Neutrophil (primary cell): ENCODE data around the gene INSIG1.

Experiments
- H3K27ac ChIP-seq: fragments of 200-600 bp; sonication (generic); 2 replicates; pipeline ENCODE4 v1.5.1; 2016; ENCODE audit warnings: mild to moderate bottlenecking, moderate library complexity
- H3K27me3 ChIP-seq: fragments of 200-600 bp; sonication (generic); 2 replicates; pipeline ENCODE4 v1.6.0; 2016; ENCODE audit warnings: mild to moderate bottlenecking
- H3K36me3 ChIP-seq: fragments of 200-600 bp; sonication (generic); 2 replicates; pipeline ENCODE4 v1.5.1; 2017
- H3K4me1 ChIP-seq, 2 experiments: fragments of 200-600 bp in 1 of 2; sonication (generic) in 1 of 2; 1 replicate in 1 of 2; 2 replicates in 1 of 2; pipeline versions ENCODE4 v1.5.1 to v1.6.1; 2013 to 2016; ENCODE audit warnings: low read depth in 1 of 2, low read length in 1 of 2, mild to moderate bottlenecking in 1 of 2, moderate library complexity in 1 of 2; ENCODE audit not compliant: control insufficient read depth in 1 of 2, insufficient read depth in 1 of 2
- H3K4me3 ChIP-seq, 2 experiments: fragments of 200-600 bp in 1 of 2; sonication (generic) in 1 of 2; 1 replicate in 1 of 2; 2 replicates in 1 of 2; pipeline ENCODE4 v1.5.1; 2013 to 2016; ENCODE audit warnings: low read depth in 1 of 2, low read length in 1 of 2, mild to moderate bottlenecking in 1 of 2, moderate library complexity in 1 of 2
- H3K9me3 ChIP-seq: fragments of 200-600 bp; sonication (generic); 2 replicates; pipeline ENCODE4 v1.5.1; 2016
- TF ChIP-seq, protein P1 (sequence below): fragments of 200-600 bp; sonication (generic); IDR thresholded peaks from 2 replicates; pipeline ENCODE4 v1.5.1; 2016; ENCODE audit warnings: antibody characterized with exemption

INSIG1 gene

DNA sequence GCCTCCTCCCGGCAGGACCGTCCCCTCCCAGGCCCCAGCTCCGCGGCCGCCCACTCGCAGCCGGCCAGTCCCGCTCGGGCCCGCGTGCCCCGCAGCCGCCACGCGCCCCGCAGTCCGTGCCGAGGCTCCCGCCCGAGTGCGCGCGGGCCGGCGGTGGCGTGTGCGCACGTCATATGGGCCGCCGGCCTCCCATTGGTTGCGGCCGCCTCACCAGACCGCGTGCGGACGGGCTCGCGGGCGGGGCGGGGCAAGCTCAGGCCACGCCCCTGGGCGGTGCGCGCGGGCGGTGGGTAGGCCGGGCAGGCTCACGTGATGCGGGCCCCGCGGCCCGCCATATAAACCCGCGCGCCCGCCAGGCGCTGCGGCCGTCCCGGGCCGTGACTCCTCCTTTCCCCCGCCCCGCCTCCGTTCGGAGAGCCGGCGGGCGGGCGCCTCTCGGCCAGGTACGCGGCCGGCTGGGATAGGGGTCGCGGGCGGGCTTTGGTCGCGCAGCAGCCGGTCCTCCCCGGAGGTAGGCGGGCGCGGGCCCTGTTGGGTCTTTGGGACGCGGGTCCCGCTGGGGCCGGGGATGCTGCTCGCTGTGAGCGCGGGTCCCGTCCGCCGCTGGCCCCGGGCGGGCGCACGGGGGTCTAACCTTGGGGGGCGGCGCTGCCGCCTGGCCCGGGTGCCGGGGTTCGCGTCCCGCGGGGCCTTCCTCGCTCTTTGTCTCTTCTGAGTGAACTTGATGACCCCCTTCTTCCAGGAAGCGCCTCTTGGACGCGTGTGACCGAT is at the start of gene INSIG1:
Gene INSIG1 (plus strand): TSS at position 362 of the 771 bp plus-strand sequence. CDS start 408 bp downstream, at position 770.
- H3K36me3 ChIP-seq, result peaks cover under 1% of the 10 kb centered on the region
- TF ChIP-seq, protein P1, sequence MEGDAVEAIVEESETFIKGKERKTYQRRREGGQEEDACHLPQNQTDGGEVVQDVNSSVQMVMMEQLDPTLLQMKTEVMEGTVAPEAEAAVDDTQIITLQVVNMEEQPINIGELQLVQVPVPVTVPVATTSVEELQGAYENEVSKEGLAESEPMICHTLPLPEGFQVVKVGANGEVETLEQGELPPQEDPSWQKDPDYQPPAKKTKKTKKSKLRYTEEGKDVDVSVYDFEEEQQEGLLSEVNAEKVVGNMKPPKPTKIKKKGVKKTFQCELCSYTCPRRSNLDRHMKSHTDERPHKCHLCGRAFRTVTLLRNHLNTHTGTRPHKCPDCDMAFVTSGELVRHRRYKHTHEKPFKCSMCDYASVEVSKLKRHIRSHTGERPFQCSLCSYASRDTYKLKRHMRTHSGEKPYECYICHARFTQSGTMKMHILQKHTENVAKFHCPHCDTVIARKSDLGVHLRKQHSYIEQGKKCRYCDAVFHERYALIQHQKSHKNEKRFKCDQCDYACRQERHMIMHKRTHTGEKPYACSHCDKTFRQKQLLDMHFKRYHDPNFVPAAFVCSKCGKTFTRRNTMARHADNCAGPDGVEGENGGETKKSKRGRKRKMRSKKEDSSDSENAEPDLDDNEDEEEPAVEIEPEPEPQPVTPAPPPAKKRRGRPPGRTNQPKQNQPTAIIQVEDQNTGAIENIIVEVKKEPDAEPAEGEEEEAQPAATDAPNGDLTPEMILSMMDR, result no peak
- H3K4me3 ChIP-seq, result peak within 1 kb of the TSS; percentile 69 to 83
- peaks cover 20% of the 10 kb centered on the region for H3K27me3 ChIP-seq
- peaks cover 26 to 28% of the 10 kb centered on the region in 2 experiments for H3K4me1 ChIP-seq
- H3K27ac ChIP-seq, result peak within 1 kb of the TSS; percentile 91
- no peaks in the 10 kb centered on the region for H3K9me3 ChIP-seq

- no peaks in the 10 kb centered on the region for H3K9me3 ChIP-seq
- no peaks in the 10 kb centered on the region for H3K36me3 ChIP-seq
- H3K27ac ChIP-seq, result no peak overlapping the region
- TF ChIP-seq, protein P1, result no peak
- no peaks in the 10 kb centered on the region for H3K27me3 ChIP-seq
- H3K4me1 ChIP-seq, result no peaks in the 10 kb centered on the region
- no peak overlapping the region for H3K4me3 ChIP-seq
These were observed 49.3 kb upstream of the INSIG1 start for GRCh38 chr7:155248366-155248756.

GRCh38 chr7:155251831-155252230 is 45.8 kb upstream of the INSIG1 start:
- Histone ChIP-seq H3K27me3 (no peaks in the 10 kb centered on the region), H3K27ac (no peak overlapping the region), H3K4me3 (no peak overlapping the region), H3K9me3 (no peaks in the 10 kb centered on the region), H3K36me3 (no peaks in the 10 kb centered on the region), H3K4me1 (no peaks in the 10 kb centered on the region)
- TF ChIP-seq, protein P1, result no peak

GRCh38 chr7:155252444-155252887 is 45.2 kb upstream of the INSIG1 start:
- Histone ChIP-seq H3K4me3 (no peak overlapping the region), H3K27me3 (no peaks in the 10 kb centered on the region), H3K27ac (no peak overlapping the region), H3K9me3 (no peaks in the 10 kb centered on the region), H3K4me1 (no peaks in the 10 kb centered on the region), H3K36me3 (no peaks in the 10 kb centered on the region)
- TF ChIP-seq, protein P1, result no peak

DNA sequence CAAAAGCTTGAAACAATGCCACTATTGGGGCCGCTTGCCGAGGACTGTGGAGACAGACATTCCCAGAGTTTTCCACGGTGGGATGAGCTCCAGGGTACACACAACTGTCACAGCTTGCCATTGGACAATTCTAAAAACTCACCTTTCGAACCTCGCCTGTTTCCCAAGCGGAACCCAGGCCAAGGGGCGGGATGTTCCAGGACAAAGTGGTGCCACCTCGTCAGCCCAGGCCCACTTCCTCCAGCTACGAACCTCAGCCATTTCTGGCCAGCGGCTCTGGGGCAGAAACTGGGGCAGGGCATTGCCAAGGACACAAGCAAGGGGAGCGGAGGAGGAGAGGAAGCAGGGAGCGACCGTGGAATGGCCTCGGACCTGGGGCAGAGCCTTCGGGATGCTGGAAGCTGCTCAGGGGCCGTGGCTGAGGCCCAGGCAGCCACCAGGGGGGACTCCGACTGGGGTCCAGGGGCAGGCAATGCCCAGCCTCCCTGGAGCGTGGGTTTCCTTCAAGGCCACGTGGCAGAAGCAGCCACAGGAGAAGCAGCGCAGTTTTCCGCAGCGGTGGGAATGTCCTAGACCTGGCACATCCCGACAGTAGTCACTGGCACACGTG is 44.7 kb upstream of the INSIG1 start:
- Histone ChIP-seq H3K27me3 (no peaks in the 10 kb centered on the region), H3K36me3 (no peaks in the 10 kb centered on the region), H3K9me3 (no peaks in the 10 kb centered on the region), H3K4me3 (no peak overlapping the region), H3K27ac (no peak overlapping the region), H3K4me1 (no peaks in the 10 kb centered on the region)
- TF ChIP-seq, protein P1, result no peak
